ENCODE data around the gene FARS2. TPM values are rescaled to one million over a fixed set of nuclear protein-coding genes. Genes with fewer than 3 reads are reported as not detected.

Gene FARS2
- total RNA-seq, 1 experiment from 2014 or later = 15.0 TPM

DNA sequence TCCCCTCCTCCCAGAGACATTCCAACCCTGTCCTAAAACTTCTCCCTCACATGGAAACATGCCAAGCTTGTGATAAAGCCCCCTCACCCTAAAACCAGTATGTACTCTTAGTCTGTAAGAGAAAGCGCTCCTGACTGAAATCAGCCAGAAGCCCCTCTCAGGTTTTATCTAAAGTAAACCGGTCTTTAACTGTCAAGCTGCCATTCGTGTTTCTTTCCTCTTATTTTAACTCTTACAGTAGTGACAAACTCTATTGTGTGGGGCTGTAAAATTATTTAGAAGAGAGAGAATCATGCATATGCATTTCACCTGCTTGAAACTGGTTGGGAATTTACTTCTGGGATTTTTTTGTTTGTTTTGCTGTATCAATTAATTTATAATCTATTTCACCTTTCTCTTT lies 62.7 kb downstream of the FARS2 start:
- no peak overlapping the region for H3K27ac Mint-ChIP-seq
- no peaks in the 10 kb centered on the region; the same call in 1 of the 2 replicates for H3K27me3 Mint-ChIP-seq (ENCODE audit: low read depth)
- no peak overlapping the region for H3K4me3 Mint-ChIP-seq
- CTCF ChIA-PET = no interaction called here
- TF ChIP-seq, protein P1, sequence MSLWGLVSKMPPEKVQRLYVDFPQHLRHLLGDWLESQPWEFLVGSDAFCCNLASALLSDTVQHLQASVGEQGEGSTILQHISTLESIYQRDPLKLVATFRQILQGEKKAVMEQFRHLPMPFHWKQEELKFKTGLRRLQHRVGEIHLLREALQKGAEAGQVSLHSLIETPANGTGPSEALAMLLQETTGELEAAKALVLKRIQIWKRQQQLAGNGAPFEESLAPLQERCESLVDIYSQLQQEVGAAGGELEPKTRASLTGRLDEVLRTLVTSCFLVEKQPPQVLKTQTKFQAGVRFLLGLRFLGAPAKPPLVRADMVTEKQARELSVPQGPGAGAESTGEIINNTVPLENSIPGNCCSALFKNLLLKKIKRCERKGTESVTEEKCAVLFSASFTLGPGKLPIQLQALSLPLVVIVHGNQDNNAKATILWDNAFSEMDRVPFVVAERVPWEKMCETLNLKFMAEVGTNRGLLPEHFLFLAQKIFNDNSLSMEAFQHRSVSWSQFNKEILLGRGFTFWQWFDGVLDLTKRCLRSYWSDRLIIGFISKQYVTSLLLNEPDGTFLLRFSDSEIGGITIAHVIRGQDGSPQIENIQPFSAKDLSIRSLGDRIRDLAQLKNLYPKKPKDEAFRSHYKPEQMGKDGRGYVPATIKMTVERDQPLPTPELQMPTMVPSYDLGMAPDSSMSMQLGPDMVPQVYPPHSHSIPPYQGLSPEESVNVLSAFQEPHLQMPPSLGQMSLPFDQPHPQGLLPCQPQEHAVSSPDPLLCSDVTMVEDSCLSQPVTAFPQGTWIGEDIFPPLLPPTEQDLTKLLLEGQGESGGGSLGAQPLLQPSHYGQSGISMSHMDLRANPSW (CRISPR knock-in tag; conservative IDR thresholded peaks at IDR 0.05; ENCODE audit: low read depth) = no peak
- TF ChIP-seq ZNF416 (CRISPR knock-in tag; IDR thresholded peaks at IDR 0.05) (no peak), ZNF219 (CRISPR knock-in tag; IDR thresholded peaks at IDR 0.05; ENCODE audit: borderline replicate concordance) (no peak), SMAD3 (CRISPR knock-in tag; IDR thresholded peaks at IDR 0.05; ENCODE audit: borderline replicate concordance) (no peak), NFATC4 (CRISPR knock-in tag; IDR thresholded peaks at IDR 0.05) (no peak), ZBTB21 (CRISPR knock-in tag; IDR thresholded peaks at IDR 0.05; ENCODE audit: borderline replicate concordance) (no peak), MXD4 (CRISPR knock-in tag; IDR thresholded peaks at IDR 0.05; ENCODE audit: borderline replicate concordance) (no peak), ZNF396 (CRISPR knock-in tag; IDR thresholded peaks at IDR 0.05; ENCODE audit: borderline replicate concordance) (no peak), ELF4 (CRISPR knock-in tag; IDR thresholded peaks at IDR 0.05; ENCODE audit: low read depth) (no peak), NFE2L1 (CRISPR knock-in tag; IDR thresholded peaks at IDR 0.05) (no peak), ZNF423 (CRISPR knock-in tag; IDR thresholded peaks at IDR 0.05) (no peak), FOXP1 (CRISPR knock-in tag; IDR thresholded peaks at IDR 0.05; ENCODE audit: borderline replicate concordance) (no peak)
- TF ChIP-seq, protein P2, sequence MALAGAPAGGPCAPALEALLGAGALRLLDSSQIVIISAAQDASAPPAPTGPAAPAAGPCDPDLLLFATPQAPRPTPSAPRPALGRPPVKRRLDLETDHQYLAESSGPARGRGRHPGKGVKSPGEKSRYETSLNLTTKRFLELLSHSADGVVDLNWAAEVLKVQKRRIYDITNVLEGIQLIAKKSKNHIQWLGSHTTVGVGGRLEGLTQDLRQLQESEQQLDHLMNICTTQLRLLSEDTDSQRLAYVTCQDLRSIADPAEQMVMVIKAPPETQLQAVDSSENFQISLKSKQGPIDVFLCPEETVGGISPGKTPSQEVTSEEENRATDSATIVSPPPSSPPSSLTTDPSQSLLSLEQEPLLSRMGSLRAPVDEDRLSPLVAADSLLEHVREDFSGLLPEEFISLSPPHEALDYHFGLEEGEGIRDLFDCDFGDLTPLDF (CRISPR knock-in tag; IDR thresholded peaks at IDR 0.05) = no peak
- TF ChIP-seq, protein P3, sequence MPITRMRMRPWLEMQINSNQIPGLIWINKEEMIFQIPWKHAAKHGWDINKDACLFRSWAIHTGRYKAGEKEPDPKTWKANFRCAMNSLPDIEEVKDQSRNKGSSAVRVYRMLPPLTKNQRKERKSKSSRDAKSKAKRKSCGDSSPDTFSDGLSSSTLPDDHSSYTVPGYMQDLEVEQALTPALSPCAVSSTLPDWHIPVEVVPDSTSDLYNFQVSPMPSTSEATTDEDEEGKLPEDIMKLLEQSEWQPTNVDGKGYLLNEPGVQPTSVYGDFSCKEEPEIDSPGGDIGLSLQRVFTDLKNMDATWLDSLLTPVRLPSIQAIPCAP (CRISPR knock-in tag; IDR thresholded peaks at IDR 0.05) = no peak
- TF ChIP-seq, protein P4, sequence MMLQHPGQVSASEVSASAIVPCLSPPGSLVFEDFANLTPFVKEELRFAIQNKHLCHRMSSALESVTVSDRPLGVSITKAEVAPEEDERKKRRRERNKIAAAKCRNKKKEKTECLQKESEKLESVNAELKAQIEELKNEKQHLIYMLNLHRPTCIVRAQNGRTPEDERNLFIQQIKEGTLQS (CRISPR knock-in tag; conservative IDR thresholded peaks at IDR 0.05) = no peak
- peaks cover 76% of the 10 kb centered on the region for H3K9me3 Mint-ChIP-seq
- ATAC-seq = no peak
- POLR2A ChIA-PET = no interaction called here
- peaks cover 59% of the 10 kb centered on the region for H3K36me3 Mint-ChIP-seq
- H3K4me1 Mint-ChIP-seq = no peaks in the 10 kb centered on the region
- no peak for DNase-seq (ENCODE audit: low spot score)

DNA sequence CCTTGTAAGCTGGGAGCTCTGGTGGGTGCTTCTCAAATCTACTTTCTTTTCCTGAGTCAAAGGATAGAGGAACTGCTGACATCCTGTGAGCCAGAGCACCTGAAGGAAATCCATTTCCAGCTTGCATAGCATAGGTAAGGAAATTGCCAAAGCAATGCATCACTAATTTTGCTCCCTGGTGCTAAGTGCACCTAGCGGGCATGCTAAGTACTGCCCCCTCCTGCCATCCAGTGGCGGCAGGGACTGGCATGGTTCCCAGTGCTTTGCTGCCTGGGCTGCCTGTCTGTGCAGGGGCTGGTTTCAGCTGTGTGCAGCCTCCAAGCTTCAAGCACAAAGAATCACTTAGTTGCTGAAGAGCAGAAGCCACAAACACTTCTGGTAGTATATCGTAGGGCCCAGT lies 63.9 kb downstream of the FARS2 start:
- CTCF ChIA-PET = no interaction called here
- Mint-ChIP-seq H3K27ac (no peak overlapping the region), H3K27me3 (ENCODE audit: low read depth) (no peaks in the 10 kb centered on the region; the same call in 1 of the 2 replicates), H3K4me3 (no peak overlapping the region), H3K9me3 (peaks cover 67% of the 10 kb centered on the region), H3K36me3 (peaks cover 56% of the 10 kb centered on the region), H3K4me1 (no peaks in the 10 kb centered on the region)
- ATAC-seq = no peak
- POLR2A ChIA-PET = no interaction called here
- DNase-seq (ENCODE audit: low spot score) = no peak
- TF ChIP-seq SP1 (CRISPR knock-in tag; conservative IDR thresholded peaks at IDR 0.05) = no peak
- TF ChIP-seq, protein P5, sequence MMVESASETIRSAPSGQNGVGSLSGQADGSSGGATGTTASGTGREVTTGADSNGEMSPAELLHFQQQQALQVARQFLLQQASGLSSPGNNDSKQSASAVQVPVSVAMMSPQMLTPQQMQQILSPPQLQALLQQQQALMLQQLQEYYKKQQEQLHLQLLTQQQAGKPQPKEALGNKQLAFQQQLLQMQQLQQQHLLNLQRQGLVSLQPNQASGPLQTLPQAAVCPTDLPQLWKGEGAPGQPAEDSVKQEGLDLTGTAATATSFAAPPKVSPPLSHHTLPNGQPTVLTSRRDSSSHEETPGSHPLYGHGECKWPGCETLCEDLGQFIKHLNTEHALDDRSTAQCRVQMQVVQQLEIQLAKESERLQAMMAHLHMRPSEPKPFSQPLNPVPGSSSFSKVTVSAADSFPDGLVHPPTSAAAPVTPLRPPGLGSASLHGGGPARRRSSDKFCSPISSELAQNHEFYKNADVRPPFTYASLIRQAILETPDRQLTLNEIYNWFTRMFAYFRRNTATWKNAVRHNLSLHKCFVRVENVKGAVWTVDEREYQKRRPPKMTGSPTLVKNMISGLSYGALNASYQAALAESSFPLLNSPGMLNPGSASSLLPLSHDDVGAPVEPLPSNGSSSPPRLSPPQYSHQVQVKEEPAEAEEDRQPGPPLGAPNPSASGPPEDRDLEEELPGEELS (CRISPR knock-in tag; IDR thresholded peaks at IDR 0.05) = no peak
- no peak for TF ChIP-seq MXD4 (CRISPR knock-in tag; IDR thresholded peaks at IDR 0.05; ENCODE audit: borderline replicate concordance)
- TF ChIP-seq SMAD4 (CRISPR knock-in tag; IDR thresholded peaks at IDR 0.05) = no peak
- TF ChIP-seq NR1H2 (CRISPR knock-in tag; IDR thresholded peaks at IDR 0.05) = no peak
- TF ChIP-seq, protein P6, sequence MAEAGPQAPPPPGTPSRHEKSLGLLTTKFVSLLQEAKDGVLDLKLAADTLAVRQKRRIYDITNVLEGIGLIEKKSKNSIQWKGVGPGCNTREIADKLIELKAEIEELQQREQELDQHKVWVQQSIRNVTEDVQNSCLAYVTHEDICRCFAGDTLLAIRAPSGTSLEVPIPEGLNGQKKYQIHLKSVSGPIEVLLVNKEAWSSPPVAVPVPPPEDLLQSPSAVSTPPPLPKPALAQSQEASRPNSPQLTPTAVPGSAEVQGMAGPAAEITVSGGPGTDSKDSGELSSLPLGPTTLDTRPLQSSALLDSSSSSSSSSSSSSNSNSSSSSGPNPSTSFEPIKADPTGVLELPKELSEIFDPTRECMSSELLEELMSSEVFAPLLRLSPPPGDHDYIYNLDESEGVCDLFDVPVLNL (CRISPR knock-in tag; IDR thresholded peaks at IDR 0.05; ENCODE audit: borderline replicate concordance, low read depth) = no peak
- TF ChIP-seq, protein P7, sequence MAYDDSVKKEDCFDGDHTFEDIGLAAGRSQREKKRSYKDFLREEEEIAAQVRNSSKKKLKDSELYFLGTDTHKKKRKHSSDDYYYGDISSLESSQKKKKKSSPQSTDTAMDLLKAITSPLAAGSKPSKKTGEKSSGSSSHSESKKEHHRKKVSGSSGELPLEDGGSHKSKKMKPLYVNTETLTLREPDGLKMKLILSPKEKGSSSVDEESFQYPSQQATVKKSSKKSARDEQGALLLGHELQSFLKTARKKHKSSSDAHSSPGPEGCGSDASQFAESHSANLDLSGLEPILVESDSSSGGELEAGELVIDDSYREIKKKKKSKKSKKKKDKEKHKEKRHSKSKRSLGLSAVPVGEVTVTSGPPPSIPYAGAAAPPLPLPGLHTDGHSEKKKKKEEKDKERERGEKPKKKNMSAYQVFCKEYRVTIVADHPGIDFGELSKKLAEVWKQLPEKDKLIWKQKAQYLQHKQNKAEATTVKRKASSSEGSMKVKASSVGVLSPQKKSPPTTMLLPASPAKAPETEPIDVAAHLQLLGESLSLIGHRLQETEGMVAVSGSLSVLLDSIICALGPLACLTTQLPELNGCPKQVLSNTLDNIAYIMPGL (CRISPR knock-in tag; IDR thresholded peaks at IDR 0.05) = no peak
- TF ChIP-seq, protein P8, sequence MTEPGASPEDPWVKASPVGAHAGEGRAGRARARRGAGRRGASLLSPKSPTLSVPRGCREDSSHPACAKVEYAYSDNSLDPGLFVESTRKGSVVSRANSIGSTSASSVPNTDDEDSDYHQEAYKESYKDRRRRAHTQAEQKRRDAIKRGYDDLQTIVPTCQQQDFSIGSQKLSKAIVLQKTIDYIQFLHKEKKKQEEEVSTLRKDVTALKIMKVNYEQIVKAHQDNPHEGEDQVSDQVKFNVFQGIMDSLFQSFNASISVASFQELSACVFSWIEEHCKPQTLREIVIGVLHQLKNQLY (CRISPR knock-in tag; IDR thresholded peaks at IDR 0.05) = no peak
- no peak for TF ChIP-seq TP53 (CRISPR knock-in tag; IDR thresholded peaks at IDR 0.05)
- no peak for TF ChIP-seq ZNF121 (CRISPR knock-in tag; IDR thresholded peaks at IDR 0.05)

All from WTC11 (cell line).